VCaP (cell line): ENCODE measurements around the gene PANK3.

ENCODE experiments used
- H3K27ac ChIP-seq: fragments of 450-650 bp; 2 replicates; pipeline ENCODE4 v1.5.1; 2017
- CTCF ChIP-seq: fragments of 450-650 bp; conservative IDR thresholded peaks from 2 replicates; pipeline ENCODE4 v1.5.1; 2017; ENCODE audit warnings: mild to moderate bottlenecking, moderate library complexity

PANK3 gene

DNA sequence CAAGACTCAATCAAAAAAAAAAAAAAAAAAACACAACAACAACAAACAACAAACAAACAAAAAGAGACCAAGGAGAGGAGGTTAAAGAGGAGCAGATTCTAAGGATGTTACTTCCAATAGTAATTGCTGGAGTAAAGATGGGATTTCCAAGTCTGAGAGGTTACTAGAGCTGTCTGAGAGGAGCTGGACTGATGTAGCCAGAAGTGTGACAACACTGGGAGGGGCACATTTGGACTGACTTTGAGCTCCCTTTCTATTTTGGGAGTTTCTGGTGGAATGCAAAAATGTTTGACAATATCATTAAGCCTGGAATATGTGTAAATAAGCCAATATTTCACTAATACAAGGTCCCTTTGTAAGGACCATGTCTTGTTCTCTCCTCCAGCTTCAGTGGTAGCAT lies 25.3 kb upstream of the PANK3 start:
- TF ChIP-seq CTCF: no peak
- no peak overlapping the region for H3K27ac ChIP-seq

GRCh38 chr5:168603746-168604145 lies 24.6 kb upstream of the PANK3 start:
- TF ChIP-seq CTCF: no peak
- no peak overlapping the region for H3K27ac ChIP-seq

- no peak overlapping the region for H3K27ac ChIP-seq
- TF ChIP-seq CTCF: no peak
Measured at GRCh38 chr5:168602517-168602916, 23.3 kb upstream of the PANK3 start.

DNA sequence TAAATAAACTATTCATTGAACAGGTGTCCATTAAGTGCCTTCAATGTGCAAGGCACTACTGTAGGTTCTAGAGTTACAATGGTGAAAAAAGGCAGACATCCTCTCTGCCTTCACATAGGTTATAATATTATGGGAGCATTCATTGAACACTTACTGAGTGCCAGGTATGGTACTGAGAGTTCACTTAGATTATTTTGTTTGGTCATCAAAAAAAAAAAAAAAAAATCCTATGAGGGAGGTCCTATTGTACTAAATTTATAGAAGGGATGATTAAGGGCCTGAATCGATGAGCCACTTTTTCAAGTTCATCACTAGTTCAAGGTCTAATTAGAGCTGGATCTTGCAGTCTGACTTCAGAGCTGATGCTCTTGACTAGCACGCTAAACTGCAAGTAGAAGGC lies 22.8 kb upstream of the PANK3 start:
- no peak for TF ChIP-seq CTCF

DNA sequence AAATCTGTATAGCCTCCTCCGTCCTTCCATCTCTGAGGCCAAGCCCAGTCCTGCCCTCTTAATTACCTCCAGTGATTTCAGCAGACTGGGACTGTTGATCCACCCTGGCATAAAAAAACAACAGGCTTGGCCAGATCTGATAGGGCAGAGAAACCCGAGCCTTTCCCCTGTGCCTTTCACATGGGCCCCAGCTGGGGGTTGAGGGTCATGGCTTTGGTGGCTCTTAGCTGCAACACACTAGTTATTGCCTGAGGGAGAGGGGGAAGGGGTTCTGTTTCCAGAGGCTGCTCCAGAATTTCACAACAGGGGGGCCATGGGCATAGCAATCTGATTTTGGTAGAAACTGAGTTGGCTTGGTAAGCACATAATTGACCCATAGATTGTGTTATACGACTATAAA lies 21.2 kb upstream of the PANK3 start:
- H3K27ac ChIP-seq: no peak overlapping the region
- no peak for TF ChIP-seq CTCF

More for the DNA sequence above, 22.8 kb upstream of the PANK3 start:
- H3K27ac ChIP-seq: no peak overlapping the region

DNA sequence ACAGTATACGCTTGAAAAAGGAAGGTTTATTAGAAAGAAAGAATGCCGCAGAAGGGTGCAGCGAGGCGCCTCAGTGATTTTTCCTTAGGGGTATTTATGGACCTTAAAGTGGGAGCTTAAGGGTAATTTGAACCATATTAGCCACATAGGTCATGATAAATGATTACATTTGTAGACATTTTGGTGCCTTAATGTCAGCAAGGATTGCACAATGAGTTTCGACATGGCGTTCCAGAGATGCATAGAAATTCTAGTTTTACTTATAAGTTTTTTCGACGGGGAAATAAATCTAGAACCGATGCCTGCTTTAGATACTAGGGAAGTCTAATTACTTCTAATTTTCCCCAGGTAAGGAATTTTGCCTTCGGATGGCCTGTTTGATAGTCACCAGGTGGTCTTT lies 20.7 kb upstream of the PANK3 start:
- H3K27ac ChIP-seq: no peak overlapping the region
- TF ChIP-seq CTCF: no peak

- H3K27ac ChIP-seq: no peak overlapping the region
Measured at GRCh38 chr5:168598639-168599038, 19.5 kb upstream of the PANK3 start.

More at GRCh38 chr5:168598639-168599038, 19.5 kb upstream of the PANK3 start:
- no peak for TF ChIP-seq CTCF
